ENCODE results near the gene RASSF8.
A peak's percentile ranks its signal among the peaks of the same experiment; 100 is the strongest.

The RASSF8 gene

DNA sequence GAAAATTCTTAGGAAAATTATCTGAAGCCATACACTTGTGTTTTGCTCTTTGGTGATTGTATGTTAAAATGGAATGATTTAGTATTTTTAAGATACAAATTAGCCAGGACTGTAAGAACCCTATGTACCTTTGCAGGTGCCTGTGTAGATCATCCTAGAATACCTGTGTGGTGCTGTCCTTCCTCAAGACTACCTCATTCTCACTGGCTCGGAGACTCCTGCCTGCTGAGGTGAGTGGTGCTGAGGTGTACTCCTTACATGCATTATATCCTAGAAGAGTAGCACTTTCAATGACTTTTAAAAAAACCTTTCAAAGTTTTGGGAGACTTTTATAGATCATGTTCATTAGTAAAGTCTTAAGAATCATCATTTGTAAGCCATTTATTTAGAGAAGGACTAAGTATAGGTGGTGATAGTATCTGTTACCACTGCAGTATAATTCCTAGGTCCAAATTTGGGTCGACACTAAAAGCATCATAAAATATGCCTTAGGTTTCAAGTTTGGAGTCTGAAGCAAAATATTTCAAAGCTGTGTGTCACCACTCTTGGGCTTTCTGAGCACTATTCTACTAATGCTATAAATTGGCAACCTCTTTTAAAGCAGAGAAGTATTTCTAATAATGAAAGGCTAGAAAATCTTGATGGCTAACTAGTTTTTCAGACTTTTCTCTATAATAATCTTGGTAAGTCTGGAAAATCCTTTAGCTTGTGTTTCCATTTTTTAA lies 36.6 kb downstream of the RASSF8 start:
- no peak for DNase-seq

- no peak for DNase-seq
These were observed 37.4 kb downstream of the RASSF8 start for GRCh38 chr12:25995906-25996305.

- no peak for DNase-seq
These were observed 38.2 kb downstream of the RASSF8 start for GRCh38 chr12:25996677-25997076.

DNA sequence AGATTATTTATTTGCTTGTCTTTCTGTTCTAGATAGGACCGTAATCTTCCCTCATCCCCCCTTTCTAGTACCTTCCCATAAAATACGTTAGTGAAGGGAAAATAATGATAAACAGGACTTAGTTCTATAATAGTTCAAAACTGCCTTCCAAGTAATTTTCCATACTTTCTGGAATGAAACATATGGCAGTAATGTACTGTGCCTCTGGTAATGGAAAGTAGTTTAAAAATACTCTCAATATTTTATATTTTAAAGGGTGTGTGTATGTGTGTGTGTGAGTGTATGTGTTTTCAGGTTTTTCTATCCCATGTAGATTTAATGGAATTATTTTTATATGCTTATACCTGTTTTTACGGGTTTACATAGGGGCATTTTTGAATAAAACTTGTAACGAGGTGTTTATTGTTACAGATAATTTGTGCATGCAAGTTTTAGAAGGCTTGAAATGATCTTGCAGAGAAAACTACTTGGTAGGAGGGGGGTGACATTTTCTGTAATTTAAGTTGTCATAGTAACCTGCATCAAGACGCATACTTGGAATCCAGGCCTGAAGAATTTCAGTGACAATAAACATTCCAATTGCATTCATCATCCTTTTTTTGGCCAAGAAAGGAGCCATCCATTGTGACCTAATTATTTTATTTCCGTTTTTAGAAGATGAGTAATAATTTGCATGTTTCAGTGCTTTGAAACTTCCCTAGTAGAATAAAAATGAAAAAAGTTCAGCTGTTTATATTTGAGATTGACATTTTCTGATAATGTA lies 38.9 kb downstream of the RASSF8 start:
- no peak for DNase-seq

DNA sequence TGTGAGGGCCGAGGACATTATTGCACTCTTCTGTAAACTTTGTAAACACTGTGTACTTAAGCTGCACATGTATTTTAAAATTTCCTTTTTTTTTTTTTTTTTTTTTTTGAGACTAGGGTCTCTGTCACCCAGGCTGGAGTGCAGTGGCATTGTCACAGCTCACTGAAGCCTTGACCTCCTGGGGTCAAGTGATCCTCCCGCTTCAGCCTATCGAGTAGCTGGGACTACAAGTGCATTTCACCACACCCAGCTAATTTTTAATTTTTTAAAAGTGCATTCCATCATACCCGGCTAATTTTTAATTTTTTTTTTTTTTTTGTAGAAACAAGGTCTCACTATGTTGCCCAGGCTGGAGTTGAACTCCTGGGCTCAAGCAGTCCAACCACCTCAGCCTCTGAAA lies 42.4 kb downstream of the RASSF8 start:
- DNase-seq: no peak

DNA sequence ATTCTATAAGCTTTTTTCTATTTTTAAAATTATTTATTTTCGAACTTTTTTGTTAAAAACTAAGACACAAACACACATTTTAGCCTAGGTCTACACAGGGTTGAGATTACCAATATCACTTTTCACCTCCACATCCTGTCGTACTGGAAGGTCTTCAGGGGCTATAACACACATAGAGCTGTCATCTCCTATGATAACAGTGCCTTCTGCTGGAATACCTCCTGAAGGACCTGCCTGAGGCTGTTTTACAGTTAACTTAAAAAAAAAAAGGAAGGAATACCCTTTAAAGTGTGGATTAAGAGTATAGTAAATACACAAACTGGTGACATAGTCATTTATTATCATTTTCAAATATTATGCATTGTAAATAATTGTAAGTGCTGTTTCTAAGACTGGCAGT lies 43.0 kb downstream of the RASSF8 start:
- no peak for DNase-seq

- DNase-seq: no peak
These were observed 44.6 kb downstream of the RASSF8 start for GRCh38 chr12:26003065-26003464.

GRCh38 chr12:26007566-26007965 lies 49.1 kb downstream of the RASSF8 start:
- no peak for DNase-seq

GRCh38 chr12:26009593-26009992 lies 51.1 kb downstream of the RASSF8 start:
- no peak for DNase-seq

GRCh38 chr12:26010293-26010821 lies 51.9 kb downstream of the RASSF8 start:
- DNase-seq: no peak

GRCh38 chr12:26011099-26011498 lies 52.6 kb downstream of the RASSF8 start:
- no peak for DNase-seq

- DNase-seq: no peak
These were observed 55.6 kb downstream of the RASSF8 start for GRCh38 chr12:26014085-26014484.

GRCh38 chr12:26016516-26016915 lies 58.0 kb downstream of the RASSF8 start:
- no peak for DNase-seq

DNA sequence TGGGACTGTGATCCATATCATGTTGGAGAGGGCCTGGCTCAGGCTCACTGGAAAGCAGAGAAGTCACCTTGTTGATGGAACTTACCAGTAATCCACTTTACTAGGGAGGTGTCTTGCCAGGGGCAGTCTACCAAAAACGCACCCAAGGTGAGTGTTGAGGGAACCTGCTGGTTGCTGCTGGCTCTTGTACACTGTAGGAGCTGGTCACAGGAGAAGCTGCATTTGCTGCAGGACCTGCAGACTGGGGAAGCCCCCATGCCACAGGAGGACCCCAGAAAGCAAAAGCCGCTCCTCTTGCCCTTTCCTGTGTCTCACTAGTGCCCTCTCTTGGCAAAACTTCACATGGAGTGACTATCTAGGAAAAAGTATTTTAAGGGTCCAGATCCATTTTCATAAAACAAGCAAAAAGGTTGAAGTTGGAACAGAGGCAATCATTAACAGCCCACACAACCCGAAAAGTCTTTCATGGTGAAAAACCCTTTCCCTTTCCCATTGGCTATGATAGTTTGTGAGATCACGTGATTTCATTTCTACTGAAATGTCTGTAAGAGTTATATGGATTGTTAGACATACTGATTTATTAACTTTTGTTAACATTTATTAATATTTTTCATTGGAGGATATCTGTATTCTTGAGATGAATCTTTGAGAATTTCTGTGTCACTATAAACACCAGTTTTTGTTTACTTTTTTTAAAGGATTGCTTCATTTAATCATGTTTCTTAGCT lies 59.2 kb downstream of the RASSF8 start:
- DNase-seq: peak; percentile 23

- DNase-seq: no peak
These were observed 60.4 kb downstream of the RASSF8 start for GRCh38 chr12:26018926-26019325.

GRCh38 chr12:26021534-26021933 lies 63.1 kb downstream of the RASSF8 start:
- no peak for DNase-seq

- no peak for DNase-seq
These were observed 63.6 kb downstream of the RASSF8 start for GRCh38 chr12:26022043-26022442.

GRCh38 chr12:26026713-26027112 lies 68.2 kb downstream of the RASSF8 start:
- DNase-seq: no peak

DNA sequence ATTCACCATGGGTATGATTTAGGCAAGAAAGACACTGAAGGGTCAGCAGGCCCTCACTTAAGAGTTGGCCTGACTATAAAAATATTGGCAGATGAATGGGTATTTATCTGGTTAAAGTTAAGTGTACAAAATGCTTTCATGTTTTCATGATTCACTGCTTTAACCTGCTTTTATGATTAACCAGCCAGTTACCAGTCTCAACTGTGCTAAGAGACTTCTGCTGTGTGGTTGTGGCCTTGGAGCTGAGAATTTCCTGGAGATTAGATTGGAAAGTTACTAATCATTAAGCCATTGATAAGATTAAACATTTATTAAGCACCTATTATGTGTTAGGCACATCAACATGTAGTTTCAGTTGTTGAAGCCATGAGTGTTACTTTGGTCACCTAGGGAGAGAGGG lies 68.9 kb downstream of the RASSF8 start:
- no peak for DNase-seq

GRCh38 chr12:26028953-26029735 lies 70.7 kb downstream of the RASSF8 start:
- DNase-seq: peak; percentile 47

DNA sequence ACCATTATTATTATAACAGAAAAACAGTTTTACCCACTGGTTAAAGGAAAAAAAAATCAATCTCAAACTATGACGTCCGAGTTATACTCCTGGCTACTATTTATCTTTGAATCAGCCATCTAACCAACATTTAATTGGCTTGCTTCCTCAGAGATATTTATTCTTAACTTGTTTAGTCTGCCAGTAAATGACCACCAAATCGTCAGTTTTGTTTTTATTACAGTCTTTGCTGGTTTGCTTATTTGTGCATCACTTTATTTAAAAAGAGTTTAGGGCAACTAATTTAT lies 71.2 kb downstream of the RASSF8 start:
- no peak for DNase-seq

GRCh38 chr12:26030371-26030770 lies 71.9 kb downstream of the RASSF8 start:
- no peak for DNase-seq

DNA sequence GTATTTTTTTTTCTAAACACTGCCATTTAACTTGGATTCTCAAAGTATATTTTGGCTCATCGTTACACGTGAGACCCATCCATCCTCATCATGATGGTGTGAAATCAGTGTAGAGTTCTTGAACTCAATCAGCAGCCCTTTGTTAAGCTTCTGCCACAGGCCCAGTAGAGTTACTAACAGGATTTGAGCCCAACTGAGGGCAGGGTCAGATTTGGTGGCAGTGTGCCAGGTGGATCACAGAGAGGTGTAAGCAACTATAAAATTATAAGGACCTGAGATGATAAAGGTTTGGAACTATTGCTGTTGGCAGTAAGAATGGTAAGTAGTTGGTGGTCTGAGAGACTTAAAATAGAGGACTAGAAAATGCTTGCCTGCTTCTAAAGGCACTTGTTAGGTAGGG lies 72.8 kb downstream of the RASSF8 start:
- no peak for DNase-seq

All from inflammatory macrophage treated with lipopolysaccharide for 4 hours (primary cell).